Activated CD4-positive, alpha-beta T cell treated with anti-CD3 and anti-CD28 coated beads for 36 hours (primary cell): Measurements from ENCODE around the gene SYNJ1. TPM values are rescaled to one million over a fixed set of nuclear protein-coding genes. Genes with fewer than 3 reads are reported as not detected.

Experiments used
- ATAC-seq: fragments of 200-7000 bp; cut with Tn5 transposase; one replicate; pipeline ENCODE4 v1.10.0; 2021; ENCODE audit warnings: mild to moderate bottlenecking, moderate library complexity
- CTCF ChIA-PET: fragments of 350-600 bp; sonication (Branson Sonifier 250); formaldehyde crosslinking; loops from one replicate; lab custom pipeline; 2021; ENCODE audit warnings: antibody characterized with exemption; lab: Charles Lee
- POLR2A ChIA-PET: fragments of 350-600 bp; sonication (Branson Sonifier 250); formaldehyde crosslinking; loops from one replicate; lab custom pipeline; 2021; ENCODE audit warnings: antibody characterized with exemption, inconsistent platforms; lab: Charles Lee
- DNase-seq: peaks from one replicate; pipeline ENCODE4 v3.0.0-alpha.2; 2020
- H3K27ac Mint-ChIP-seq: one replicate; pipeline ENCODE4 v1.8.0; 2021; ENCODE audit warnings: mixed read lengths
- H3K27me3 Mint-ChIP-seq: one replicate; pipeline ENCODE4 v1.8.0; 2021; ENCODE audit warnings: mixed read lengths
- H3K36me3 Mint-ChIP-seq: one replicate; pipeline ENCODE4 v1.8.0; 2021; ENCODE audit warnings: low read depth, mixed read lengths
- H3K4me1 Mint-ChIP-seq: one replicate; pipeline ENCODE4 v1.8.0; 2021; ENCODE audit warnings: mixed read lengths
- H3K4me3 Mint-ChIP-seq: one replicate; pipeline ENCODE4 v1.8.0; 2021; ENCODE audit warnings: mild to moderate bottlenecking, moderate library complexity, mixed read lengths
- H3K9me3 Mint-ChIP-seq: one replicate; pipeline ENCODE4 v1.8.0; 2021; ENCODE audit warnings: low read depth, mixed read lengths
- intact Hi-C, 2 experiments: fragments of 100-400 bp; cut with DNase I in 1 of 2; cut with micrococcal nuclease in 1 of 2; formaldehyde crosslinking; loops; one replicate each; pipeline versions ENCODE4 v1.14.2 to v1.15.1; 2022 to 2024; cut with DNase I, micrococcal nuclease
- total RNA-seq, 2 experiments: library from RNA; stranded (reverse); gene quantifications; one replicate each; pipeline ENCODE4 v1.2.3, GENCODE V29; 2021

SYNJ1 gene
- total RNA-seq, 2 experiments from 2014 or later: 6.3 to 10.5 TPM

DNA sequence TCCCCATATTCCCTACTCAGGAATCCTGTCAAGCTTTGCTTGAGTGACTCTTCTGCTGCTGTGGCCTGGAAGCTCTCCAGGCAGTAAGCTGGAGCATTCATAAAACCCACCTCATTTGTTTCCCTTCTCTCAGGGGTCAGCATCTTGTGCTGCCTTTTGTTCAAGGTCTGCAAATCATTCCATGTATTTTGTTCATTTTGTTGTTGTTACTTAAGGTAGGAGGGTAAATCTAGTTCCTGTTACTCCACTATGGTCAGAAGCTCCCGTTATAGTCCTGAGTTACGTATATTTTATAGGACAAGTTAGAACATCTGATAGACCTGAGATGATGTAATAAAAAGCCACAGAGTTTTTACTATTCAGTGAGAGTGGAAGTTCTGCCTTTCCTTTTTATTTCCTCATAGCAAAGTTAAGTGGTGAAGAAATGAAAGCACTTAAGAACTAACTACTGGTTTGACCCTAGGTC, 9.9 kb downstream of the SYNJ1 start:
- intact Hi-C loops: no loop called here
- no peak for ATAC-seq
- ChIA-PET CTCF (interaction anchor here (0.5 kb wide), 1 partner anchor 120 kb away, joined by 3 read pairs; no protein-coding TSS in a partner anchor), POLR2A (no interaction called here)
- Mint-ChIP-seq H3K4me3 (no peak overlapping the region), H3K9me3 (peaks cover 3% of the 10 kb centered on the region), H3K4me1 (peaks cover 7% of the 10 kb centered on the region), H3K36me3 (peaks cover 39% of the 10 kb centered on the region), H3K27me3 (no peaks in the 10 kb centered on the region), H3K27ac (no peak overlapping the region)
- DNase-seq: no peak

DNA sequence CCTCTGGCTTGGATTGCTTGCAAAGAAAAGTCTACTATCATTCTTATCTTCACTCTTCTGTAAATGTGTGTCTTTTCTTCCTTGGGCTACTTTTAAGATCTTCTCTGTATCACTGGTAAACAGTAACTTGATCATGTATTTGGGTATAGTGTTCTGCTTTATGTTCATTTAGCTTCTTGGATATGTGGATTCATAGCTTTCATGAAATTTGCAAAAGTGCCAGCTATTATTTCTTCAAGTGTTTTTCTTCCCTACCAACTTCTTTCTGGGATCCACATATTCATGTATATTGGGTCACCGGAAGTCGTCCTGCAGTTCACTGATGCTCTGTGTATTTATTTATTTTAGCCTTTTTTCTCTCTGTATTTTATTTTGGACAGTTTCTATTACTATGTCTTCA, 11.3 kb downstream of the SYNJ1 start:
- H3K36me3 Mint-ChIP-seq: peaks cover 35% of the 10 kb centered on the region
- no peak overlapping the region for H3K4me3 Mint-ChIP-seq
- POLR2A ChIA-PET: no interaction called here
- CTCF ChIA-PET: interaction anchor here (0.6 to 1.0 kb wide), 2 partner anchors 16 to 397 kb away, joined by 3 read pairs; no protein-coding TSS in a partner anchor
- no peak for DNase-seq
- no peak for ATAC-seq
- no peak overlapping the region for H3K27ac Mint-ChIP-seq
- peaks cover 18% of the 10 kb centered on the region for H3K4me1 Mint-ChIP-seq
- intact Hi-C loops: no loop called here
- H3K27me3 Mint-ChIP-seq: no peaks in the 10 kb centered on the region
- peaks cover 3% of the 10 kb centered on the region for H3K9me3 Mint-ChIP-seq

DNA sequence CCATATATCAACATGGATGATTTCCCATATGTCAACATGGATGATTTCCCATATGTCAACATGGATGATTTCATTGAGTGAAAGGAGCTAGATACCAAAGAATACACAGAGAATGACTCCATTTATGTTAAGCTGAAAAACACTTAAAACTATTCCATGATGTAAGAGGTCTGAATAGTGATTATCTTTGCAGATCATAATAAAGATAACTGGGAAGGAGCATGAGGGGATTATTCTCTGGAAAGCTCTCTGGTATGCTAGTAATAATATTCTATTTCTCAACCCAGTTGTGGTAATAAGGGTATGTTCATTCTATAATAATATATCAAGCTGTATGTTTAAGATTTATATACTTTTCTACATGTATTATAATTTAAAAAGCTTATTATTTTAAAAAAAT, 14.1 kb downstream of the SYNJ1 start:
- intact Hi-C loops: no loop called here
- Mint-ChIP-seq H3K9me3 (peaks cover 3% of the 10 kb centered on the region), H3K4me3 (no peak overlapping the region), H3K27me3 (no peaks in the 10 kb centered on the region), H3K36me3 (peaks cover 19% of the 10 kb centered on the region), H3K27ac (no peak overlapping the region), H3K4me1 (peaks cover 19% of the 10 kb centered on the region)
- POLR2A ChIA-PET: no interaction called here
- DNase-seq: no peak
- no peak for ATAC-seq
- CTCF ChIA-PET: interaction anchor here (0.6 to 2.4 kb wide), 2 partner anchors 113 to 225 kb away, joined by 3 to 11 read pairs; no protein-coding TSS in a partner anchor

DNA sequence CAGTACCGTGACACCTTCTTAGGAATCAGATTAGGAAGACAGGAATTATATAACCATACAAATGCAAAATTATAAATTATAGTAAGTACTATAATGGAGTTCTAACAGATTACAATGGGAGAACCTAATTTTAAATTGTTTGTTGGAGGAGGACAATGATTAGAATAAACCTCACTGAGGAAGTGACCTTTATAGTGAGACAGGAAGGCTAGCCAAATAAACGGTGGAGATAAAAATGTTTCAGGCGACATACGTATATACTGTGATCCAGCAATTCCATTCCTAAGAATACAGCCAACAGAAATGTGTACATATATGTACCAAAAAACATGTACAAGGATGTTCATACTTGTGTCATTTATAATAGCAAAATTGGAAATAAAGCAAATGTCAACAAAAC, 15.2 kb downstream of the SYNJ1 start:
- peaks cover 3% of the 10 kb centered on the region for H3K9me3 Mint-ChIP-seq
- ATAC-seq (no peak), DNase-seq (no peak)
- POLR2A ChIA-PET: interaction anchor here (0.6 to 0.8 kb wide), 2 partner anchors 16 to 63 kb away, joined by 3 read pairs; no protein-coding TSS in a partner anchor
- peaks cover 17% of the 10 kb centered on the region for H3K36me3 Mint-ChIP-seq
- H3K27ac Mint-ChIP-seq: no peak overlapping the region
- H3K4me3 Mint-ChIP-seq: no peak overlapping the region
- peaks cover 22% of the 10 kb centered on the region for H3K4me1 Mint-ChIP-seq
- H3K27me3 Mint-ChIP-seq: no peaks in the 10 kb centered on the region
- intact Hi-C loops: no loop called here
- CTCF ChIA-PET: interaction anchor here (1.0 to 2.4 kb wide), 2 partner anchors 18 to 112 kb away, joined by 3 to 11 read pairs; no protein-coding TSS in a partner anchor

DNA sequence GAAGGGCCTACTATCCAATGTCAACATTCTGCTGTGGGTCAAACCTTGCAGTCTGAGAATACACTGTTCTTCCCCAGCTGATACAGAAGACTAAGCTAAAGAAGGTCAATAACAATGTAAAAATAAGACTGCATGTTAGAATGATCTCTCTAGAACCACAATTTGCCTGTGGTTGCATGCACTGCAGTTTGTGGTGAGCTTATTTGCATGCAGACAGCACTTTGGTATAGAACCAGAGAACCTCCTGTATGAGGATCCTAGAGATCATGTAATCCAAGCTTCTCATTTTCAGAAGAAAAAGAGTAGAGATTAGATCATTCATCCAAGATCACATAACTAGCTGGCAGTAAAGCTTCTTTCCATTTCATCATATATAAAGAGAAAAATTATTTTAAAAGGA, 15.8 kb downstream of the SYNJ1 start:
- Mint-ChIP-seq H3K4me1 (peaks cover 23% of the 10 kb centered on the region), H3K4me3 (no peak overlapping the region), H3K36me3 (peaks cover 13% of the 10 kb centered on the region), H3K9me3 (peaks cover 3% of the 10 kb centered on the region), H3K27ac (no peak overlapping the region), H3K27me3 (no peaks in the 10 kb centered on the region)
- intact Hi-C loops: no loop called here
- DNase-seq: peak; percentile 39
- CTCF ChIA-PET: interaction anchor here (1.0 to 2.4 kb wide), 3 partner anchors 10 to 111 kb away, joined by 3 to 11 read pairs (median 4); no protein-coding TSS in a partner anchor
- POLR2A ChIA-PET: interaction anchor here (0.6 to 0.8 kb wide), 2 partner anchors 15 to 64 kb away, joined by 3 read pairs; no protein-coding TSS in a partner anchor
- peak; percentile 47 for ATAC-seq

DNA sequence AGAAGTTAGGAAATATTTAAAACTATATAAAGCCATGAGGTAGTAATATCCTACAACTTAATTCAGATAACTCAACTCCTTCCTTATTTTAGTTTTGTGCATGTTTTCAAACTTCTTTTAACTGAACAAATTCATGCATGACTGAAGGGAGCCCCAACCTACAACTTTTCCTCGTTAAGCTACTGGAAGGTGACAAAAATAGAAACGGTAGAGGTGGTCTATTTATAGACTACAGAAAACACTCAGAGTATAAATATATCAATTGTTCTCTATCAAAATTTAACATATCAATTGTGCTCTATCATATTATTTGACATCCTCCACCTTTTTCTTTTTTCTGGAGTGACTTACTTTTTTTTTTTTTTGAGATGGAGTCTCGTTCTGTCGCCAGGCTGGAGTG, 16.8 kb downstream of the SYNJ1 start:
- Mint-ChIP-seq H3K27me3 (no peaks in the 10 kb centered on the region), H3K36me3 (peaks cover 11% of the 10 kb centered on the region), H3K4me3 (no peak overlapping the region), H3K9me3 (no peaks in the 10 kb centered on the region), H3K27ac (no peak overlapping the region), H3K4me1 (peaks cover 26% of the 10 kb centered on the region)
- ChIA-PET CTCF (interaction anchor here (1.5 kb wide), 1 partner anchor 9 kb away, joined by 4 read pairs; no protein-coding TSS in a partner anchor), POLR2A (no interaction called here)
- no peak for DNase-seq
- intact Hi-C loops: no loop called here
- no peak for ATAC-seq

DNA sequence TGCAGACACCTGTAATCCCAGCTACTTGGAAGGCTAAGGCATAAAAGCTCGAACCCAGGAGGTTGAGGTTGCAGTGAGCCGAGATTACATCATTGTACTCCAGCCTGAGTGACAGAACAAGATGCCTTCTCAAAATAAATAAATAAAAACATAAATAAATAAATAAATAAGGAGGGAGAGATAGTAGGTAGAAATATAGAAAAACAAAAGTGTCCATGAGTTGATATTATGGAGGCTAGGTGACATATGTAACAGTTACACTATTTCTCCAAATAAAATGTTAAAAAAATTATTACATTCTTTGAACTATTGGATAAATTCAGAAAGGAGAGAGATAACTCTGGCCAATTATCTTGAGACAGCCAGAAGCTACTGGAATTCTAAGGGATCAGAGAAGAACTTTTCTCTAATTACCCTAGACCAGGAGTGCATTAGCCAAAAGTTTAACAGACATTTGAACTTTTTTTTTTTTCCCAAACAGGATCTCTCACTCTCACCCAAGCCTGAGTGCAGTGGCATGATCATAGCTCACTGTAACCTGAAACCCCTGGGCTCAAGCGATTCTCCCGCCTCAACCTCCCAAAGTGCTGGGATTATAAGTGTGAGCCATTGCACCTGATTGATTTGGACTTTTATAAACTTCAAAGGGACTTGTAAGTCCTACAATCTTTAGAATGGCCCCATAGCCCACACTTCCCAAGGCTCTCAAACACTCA, 17.6 kb downstream of the SYNJ1 start:
- ChIA-PET POLR2A (no interaction called here), CTCF (no interaction called here)
- Mint-ChIP-seq H3K36me3 (peaks cover 12% of the 10 kb centered on the region), H3K9me3 (no peaks in the 10 kb centered on the region), H3K27me3 (no peaks in the 10 kb centered on the region), H3K4me1 (peaks cover 29% of the 10 kb centered on the region), H3K27ac (no peak overlapping the region), H3K4me3 (no peak overlapping the region)
- ATAC-seq (no peak), DNase-seq (no peak)
- intact Hi-C loops: no loop called here

DNA sequence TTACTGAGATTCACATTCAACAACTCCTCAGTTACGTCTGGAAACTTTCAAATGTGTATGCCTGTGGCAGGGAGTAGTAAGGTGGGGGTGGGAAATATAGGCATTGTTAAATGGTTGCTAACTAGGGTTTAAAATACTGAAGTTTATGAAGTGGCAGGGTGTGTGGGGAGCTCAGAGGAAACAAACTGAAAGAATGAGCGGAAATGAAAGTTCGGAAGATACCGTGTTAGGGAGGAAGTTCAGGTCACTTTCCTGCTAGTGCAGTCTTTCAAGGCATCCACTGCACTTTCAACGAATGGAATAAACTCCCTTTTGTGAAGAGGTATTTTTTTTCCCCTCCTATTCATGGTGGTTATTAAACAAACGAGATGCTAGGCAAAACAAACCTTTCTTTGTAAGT, 19.7 kb downstream of the SYNJ1 start:
- peaks cover 29% of the 10 kb centered on the region for H3K4me1 Mint-ChIP-seq
- CTCF ChIA-PET: interaction anchor here (0.5 to 0.7 kb wide), 3 partner anchors 11 to 666 kb away, joined by 3 to 5 read pairs (median 3); no protein-coding TSS in a partner anchor
- no peak overlapping the region for H3K4me3 Mint-ChIP-seq
- H3K27me3 Mint-ChIP-seq: no peaks in the 10 kb centered on the region
- no peak overlapping the region for H3K27ac Mint-ChIP-seq
- H3K9me3 Mint-ChIP-seq: no peaks in the 10 kb centered on the region
- H3K36me3 Mint-ChIP-seq: peaks cover 6% of the 10 kb centered on the region
- POLR2A ChIA-PET: no interaction called here
- ATAC-seq (no peak), DNase-seq (no peak)
- intact Hi-C loops: no loop called here

DNA sequence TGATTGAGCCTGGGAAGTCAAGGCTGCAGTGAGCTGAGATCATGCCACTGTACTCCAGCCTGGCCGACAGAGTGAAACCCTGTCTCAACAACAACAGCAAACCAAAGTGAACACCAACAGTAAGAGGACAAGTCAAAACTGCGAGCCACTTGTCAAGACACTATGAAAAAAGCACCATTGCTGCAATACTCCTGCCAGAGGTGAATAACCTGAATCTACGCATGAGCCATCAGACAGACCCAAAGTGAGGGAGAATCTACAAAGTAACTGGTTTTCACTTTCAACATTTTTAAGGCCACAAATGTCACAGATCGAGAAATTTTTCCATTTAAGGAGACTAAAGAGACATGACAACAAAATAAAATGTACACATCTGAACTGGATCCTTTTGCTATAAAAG, 21.9 kb downstream of the SYNJ1 start:
- no peaks in the 10 kb centered on the region for H3K27me3 Mint-ChIP-seq

DNA sequence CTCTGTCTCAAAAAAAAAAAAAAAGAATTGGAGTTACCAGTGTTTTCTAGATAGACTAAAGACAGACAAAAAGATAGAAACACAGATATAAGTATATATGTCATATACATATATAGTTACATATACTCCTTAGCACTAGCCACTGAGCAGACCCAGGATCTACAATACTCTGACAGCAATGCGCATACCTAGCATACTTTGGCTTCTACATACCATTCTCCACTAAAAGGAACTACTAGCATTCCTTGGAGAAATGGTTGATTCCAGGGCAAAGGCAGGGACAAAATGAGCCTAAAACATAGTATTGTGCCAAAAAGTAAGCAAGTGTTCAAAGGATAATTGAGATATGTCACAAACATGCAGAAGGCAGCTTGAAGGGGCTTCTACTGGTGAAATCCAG, 22.7 kb downstream of the SYNJ1 start:
- POLR2A ChIA-PET: no interaction called here

More for the DNA sequence above, 21.9 kb downstream of the SYNJ1 start:
- ATAC-seq (peak; percentile 53), DNase-seq (no peak)
- Mint-ChIP-seq H3K4me3 (no peak overlapping the region), H3K27ac (peak overlapping the region; percentile 4), H3K9me3 (no peaks in the 10 kb centered on the region), H3K36me3 (peaks cover 6% of the 10 kb centered on the region), H3K4me1 (peaks cover 23% of the 10 kb centered on the region)
- ChIA-PET POLR2A (no interaction called here), CTCF (no interaction called here)
- intact Hi-C loops: no loop called here

DNA sequence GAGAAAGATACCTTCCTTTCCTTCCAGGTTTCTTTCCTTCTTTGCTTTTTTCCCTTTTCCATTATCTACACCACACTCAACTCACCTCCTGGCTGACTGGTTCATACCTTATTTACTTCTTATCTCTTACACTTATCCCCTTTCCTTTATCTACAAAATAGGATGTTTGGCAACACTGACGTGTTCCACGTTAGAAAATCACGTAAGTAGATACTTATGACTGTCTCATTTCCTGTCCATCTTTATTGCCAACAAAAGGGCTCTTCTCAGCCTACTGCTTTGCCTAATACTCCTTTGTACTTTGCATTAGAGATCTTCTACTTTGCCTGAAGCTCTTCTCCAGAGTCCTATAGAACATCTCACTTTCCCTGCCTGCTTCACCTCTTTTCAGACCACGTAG, 25.1 kb downstream of the SYNJ1 start:
- Mint-ChIP-seq H3K27me3 (no peaks in the 10 kb centered on the region), H3K36me3 (peaks cover 16% of the 10 kb centered on the region), H3K4me3 (no peak overlapping the region), H3K27ac (no peak overlapping the region), H3K4me1 (peaks cover 21% of the 10 kb centered on the region), H3K9me3 (no peaks in the 10 kb centered on the region)
- DNase-seq: no peak
- intact Hi-C loops: no loop called here
- peak; percentile 30 for ATAC-seq
- ChIA-PET POLR2A (no interaction called here), CTCF (no interaction called here)

More for the DNA sequence above, 22.7 kb downstream of the SYNJ1 start:
- CTCF ChIA-PET: no interaction called here
- peaks cover 23% of the 10 kb centered on the region for H3K4me1 Mint-ChIP-seq
- no peak overlapping the region for H3K27ac Mint-ChIP-seq
- DNase-seq (no peak), ATAC-seq (no peak)
- no peaks in the 10 kb centered on the region for H3K27me3 Mint-ChIP-seq
- intact Hi-C loops: no loop called here
- H3K9me3 Mint-ChIP-seq: no peaks in the 10 kb centered on the region
- no peak overlapping the region for H3K4me3 Mint-ChIP-seq
- H3K36me3 Mint-ChIP-seq: peaks cover 6% of the 10 kb centered on the region
